Measurements from ENCODE around the gene GSG1L.

GSG1L gene

GRCh38 chr16:27838536-27839175 lies 224.9 kb downstream of the GSG1L start:
- peaks cover 25% of the 10 kb centered on the region for H3K27me3 ChIP-seq (ENCODE audit: control insufficient read depth, insufficient read depth, low read length)
- no peaks in the 10 kb centered on the region for H3K9me3 ChIP-seq (replicated peaks; ENCODE audit: low read length)
- H3K36me3 ChIP-seq (ENCODE audit: insufficient read depth, low read length) = no peaks in the 10 kb centered on the region
- no peaks in the 10 kb centered on the region for H3K4me1 ChIP-seq (ENCODE audit: control insufficient read depth, insufficient read depth, low read length)
- H3K4me2 ChIP-seq (ENCODE audit: low read length) = no peak overlapping the region
- H3K4me3 ChIP-seq (ENCODE audit: low read length) = no peak overlapping the region
- H3K9ac ChIP-seq (ENCODE audit: low read depth, low read length) = no peak overlapping the region

- peaks cover 7% of the 10 kb centered on the region for H3K9me3 ChIP-seq (replicated peaks; ENCODE audit: low read length)
- no peaks in the 10 kb centered on the region for H3K36me3 ChIP-seq (ENCODE audit: insufficient read depth, low read length)
- no peak overlapping the region for H3K4me3 ChIP-seq (ENCODE audit: low read length)
- H3K9ac ChIP-seq (ENCODE audit: low read depth, low read length) = no peak overlapping the region
- H3K4me1 ChIP-seq (ENCODE audit: control insufficient read depth, insufficient read depth, low read length) = no peaks in the 10 kb centered on the region
- peaks cover 9% of the 10 kb centered on the region for H3K27me3 ChIP-seq (ENCODE audit: control insufficient read depth, insufficient read depth, low read length)
- H3K4me2 ChIP-seq (ENCODE audit: low read length) = no peak overlapping the region
These were observed 233.5 kb downstream of the GSG1L start for GRCh38 chr16:27829975-27830374.

- Histone ChIP-seq H3K4me3 (ENCODE audit: low read length) (no peak overlapping the region), H3K9ac (ENCODE audit: low read depth, low read length) (no peak overlapping the region), H3K4me1 (ENCODE audit: control insufficient read depth, insufficient read depth, low read length) (no peaks in the 10 kb centered on the region), H3K9me3 (replicated peaks; ENCODE audit: low read length) (peaks cover 7% of the 10 kb centered on the region), H3K4me2 (ENCODE audit: low read length) (no peak overlapping the region), H3K36me3 (ENCODE audit: insufficient read depth, low read length) (no peaks in the 10 kb centered on the region), H3K27me3 (ENCODE audit: control insufficient read depth, insufficient read depth, low read length) (peaks cover 5% of the 10 kb centered on the region)
These were observed 234.8 kb downstream of the GSG1L start for GRCh38 chr16:27828671-27829070.

GRCh38 chr16:27827765-27828164 lies 235.7 kb downstream of the GSG1L start:
- H3K36me3 ChIP-seq (ENCODE audit: insufficient read depth, low read length) = no peaks in the 10 kb centered on the region
- H3K9ac ChIP-seq (ENCODE audit: low read depth, low read length) = no peak overlapping the region
- H3K4me1 ChIP-seq (ENCODE audit: control insufficient read depth, insufficient read depth, low read length) = no peaks in the 10 kb centered on the region
- no peak overlapping the region for H3K4me3 ChIP-seq (ENCODE audit: low read length)
- no peak overlapping the region for H3K4me2 ChIP-seq (ENCODE audit: low read length)
- peaks cover 7% of the 10 kb centered on the region for H3K9me3 ChIP-seq (replicated peaks; ENCODE audit: low read length)
- H3K27me3 ChIP-seq (ENCODE audit: control insufficient read depth, insufficient read depth, low read length) = peaks cover 5% of the 10 kb centered on the region

GRCh38 chr16:27826893-27827289 lies 236.6 kb downstream of the GSG1L start:
- Histone ChIP-seq H3K36me3 (ENCODE audit: insufficient read depth, low read length) (no peaks in the 10 kb centered on the region), H3K4me3 (ENCODE audit: low read length) (no peak overlapping the region)

GRCh38 chr16:27826081-27826892 lies 237.2 kb downstream of the GSG1L start:
- H3K4me3 ChIP-seq (ENCODE audit: low read length) = no peak overlapping the region
- H3K9ac ChIP-seq (ENCODE audit: low read depth, low read length) = no peak overlapping the region
- H3K36me3 ChIP-seq (ENCODE audit: insufficient read depth, low read length) = no peaks in the 10 kb centered on the region
- H3K4me2 ChIP-seq (ENCODE audit: low read length) = no peak overlapping the region
- no peaks in the 10 kb centered on the region for H3K27me3 ChIP-seq (ENCODE audit: control insufficient read depth, insufficient read depth, low read length)
- no peaks in the 10 kb centered on the region for H3K4me1 ChIP-seq (ENCODE audit: control insufficient read depth, insufficient read depth, low read length)
- peaks cover 7% of the 10 kb centered on the region for H3K9me3 ChIP-seq (replicated peaks; ENCODE audit: low read length)

More at GRCh38 chr16:27826893-27827289, 236.6 kb downstream of the GSG1L start:
- Histone ChIP-seq H3K9me3 (replicated peaks; ENCODE audit: low read length) (peaks cover 7% of the 10 kb centered on the region), H3K9ac (ENCODE audit: low read depth, low read length) (no peak overlapping the region), H3K4me2 (ENCODE audit: low read length) (no peak overlapping the region), H3K4me1 (ENCODE audit: control insufficient read depth, insufficient read depth, low read length) (no peaks in the 10 kb centered on the region), H3K27me3 (ENCODE audit: control insufficient read depth, insufficient read depth, low read length) (no peaks in the 10 kb centered on the region)

- Histone ChIP-seq H3K36me3 (ENCODE audit: insufficient read depth, low read length) (no peaks in the 10 kb centered on the region), H3K4me2 (ENCODE audit: low read length) (no peak overlapping the region), H3K9ac (ENCODE audit: low read depth, low read length) (no peak overlapping the region)
These were observed 238.7 kb downstream of the GSG1L start for GRCh38 chr16:27824786-27825185.

GRCh38 chr16:27824006-27824405 lies 239.5 kb downstream of the GSG1L start:
- H3K27me3 ChIP-seq (ENCODE audit: control insufficient read depth, insufficient read depth, low read length) = peaks cover 12% of the 10 kb centered on the region
- no peaks in the 10 kb centered on the region for H3K36me3 ChIP-seq (ENCODE audit: insufficient read depth, low read length)
- no peaks in the 10 kb centered on the region for H3K9me3 ChIP-seq (replicated peaks; ENCODE audit: low read length)
- no peak overlapping the region for H3K4me3 ChIP-seq (ENCODE audit: low read length)
- no peak overlapping the region for H3K4me2 ChIP-seq (ENCODE audit: low read length)
- H3K4me1 ChIP-seq (ENCODE audit: control insufficient read depth, insufficient read depth, low read length) = no peaks in the 10 kb centered on the region
- no peak overlapping the region for H3K9ac ChIP-seq (ENCODE audit: low read depth, low read length)

More at GRCh38 chr16:27824786-27825185, 238.7 kb downstream of the GSG1L start:
- H3K4me1 ChIP-seq (ENCODE audit: control insufficient read depth, insufficient read depth, low read length) = no peaks in the 10 kb centered on the region
- peaks cover 3% of the 10 kb centered on the region for H3K9me3 ChIP-seq (replicated peaks; ENCODE audit: low read length)
- peaks cover 5% of the 10 kb centered on the region for H3K27me3 ChIP-seq (ENCODE audit: control insufficient read depth, insufficient read depth, low read length)
- no peak overlapping the region for H3K4me3 ChIP-seq (ENCODE audit: low read length)

- H3K4me2 ChIP-seq (ENCODE audit: low read length) = no peak overlapping the region
- no peaks in the 10 kb centered on the region for H3K4me1 ChIP-seq (ENCODE audit: control insufficient read depth, insufficient read depth, low read length)
- H3K4me3 ChIP-seq (ENCODE audit: low read length) = no peak overlapping the region
- H3K27me3 ChIP-seq (ENCODE audit: control insufficient read depth, insufficient read depth, low read length) = peaks cover 12% of the 10 kb centered on the region
- H3K9me3 ChIP-seq (replicated peaks; ENCODE audit: low read length) = no peaks in the 10 kb centered on the region
- no peaks in the 10 kb centered on the region for H3K36me3 ChIP-seq (ENCODE audit: insufficient read depth, low read length)
- no peak overlapping the region for H3K9ac ChIP-seq (ENCODE audit: low read depth, low read length)
These were observed 240.1 kb downstream of the GSG1L start for GRCh38 chr16:27823421-27823820.

- Histone ChIP-seq H3K9me3 (replicated peaks; ENCODE audit: low read length) (no peaks in the 10 kb centered on the region), H3K4me1 (ENCODE audit: control insufficient read depth, insufficient read depth, low read length) (no peaks in the 10 kb centered on the region), H3K27me3 (ENCODE audit: control insufficient read depth, insufficient read depth, low read length) (peaks cover 12% of the 10 kb centered on the region), H3K9ac (ENCODE audit: low read depth, low read length) (no peak overlapping the region), H3K4me3 (ENCODE audit: low read length) (no peak overlapping the region), H3K4me2 (ENCODE audit: low read length) (no peak overlapping the region), H3K36me3 (ENCODE audit: insufficient read depth, low read length) (no peaks in the 10 kb centered on the region)
These were observed 240.5 kb downstream of the GSG1L start for GRCh38 chr16:27822996-27823395.

GRCh38 chr16:27822529-27822928 lies 241.0 kb downstream of the GSG1L start:
- H3K27me3 ChIP-seq (ENCODE audit: control insufficient read depth, insufficient read depth, low read length) = peaks cover 12% of the 10 kb centered on the region
- H3K9ac ChIP-seq (ENCODE audit: low read depth, low read length) = no peak overlapping the region
- no peaks in the 10 kb centered on the region for H3K36me3 ChIP-seq (ENCODE audit: insufficient read depth, low read length)
- H3K4me3 ChIP-seq (ENCODE audit: low read length) = no peak overlapping the region
- no peaks in the 10 kb centered on the region for H3K4me1 ChIP-seq (ENCODE audit: control insufficient read depth, insufficient read depth, low read length)
- no peak overlapping the region for H3K4me2 ChIP-seq (ENCODE audit: low read length)
- H3K9me3 ChIP-seq (replicated peaks; ENCODE audit: low read length) = no peaks in the 10 kb centered on the region
